ENCODE measurements around the gene SMOC2.

DNA sequence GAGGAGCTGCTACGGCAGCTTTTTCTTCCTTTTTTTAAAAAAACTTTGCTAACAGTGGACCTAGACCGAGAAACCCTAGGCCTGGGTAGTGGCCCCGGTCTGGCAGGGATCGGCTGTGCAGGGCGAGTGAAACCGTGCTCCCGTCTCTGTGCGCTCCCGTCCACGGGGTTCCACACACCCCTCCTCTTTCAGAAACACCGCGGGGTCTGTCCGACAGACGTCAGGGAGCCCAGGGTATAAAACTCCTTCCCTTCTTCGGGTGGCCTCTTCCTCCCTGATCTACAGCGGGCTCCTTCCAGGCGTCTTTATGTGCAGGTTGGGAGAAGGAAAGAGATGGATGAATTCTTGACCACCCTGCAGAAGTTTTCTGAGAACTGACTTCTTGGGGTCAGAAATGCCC, 27.1 kb upstream of the SMOC2 start:
- TF ChIP-seq, protein P1, sequence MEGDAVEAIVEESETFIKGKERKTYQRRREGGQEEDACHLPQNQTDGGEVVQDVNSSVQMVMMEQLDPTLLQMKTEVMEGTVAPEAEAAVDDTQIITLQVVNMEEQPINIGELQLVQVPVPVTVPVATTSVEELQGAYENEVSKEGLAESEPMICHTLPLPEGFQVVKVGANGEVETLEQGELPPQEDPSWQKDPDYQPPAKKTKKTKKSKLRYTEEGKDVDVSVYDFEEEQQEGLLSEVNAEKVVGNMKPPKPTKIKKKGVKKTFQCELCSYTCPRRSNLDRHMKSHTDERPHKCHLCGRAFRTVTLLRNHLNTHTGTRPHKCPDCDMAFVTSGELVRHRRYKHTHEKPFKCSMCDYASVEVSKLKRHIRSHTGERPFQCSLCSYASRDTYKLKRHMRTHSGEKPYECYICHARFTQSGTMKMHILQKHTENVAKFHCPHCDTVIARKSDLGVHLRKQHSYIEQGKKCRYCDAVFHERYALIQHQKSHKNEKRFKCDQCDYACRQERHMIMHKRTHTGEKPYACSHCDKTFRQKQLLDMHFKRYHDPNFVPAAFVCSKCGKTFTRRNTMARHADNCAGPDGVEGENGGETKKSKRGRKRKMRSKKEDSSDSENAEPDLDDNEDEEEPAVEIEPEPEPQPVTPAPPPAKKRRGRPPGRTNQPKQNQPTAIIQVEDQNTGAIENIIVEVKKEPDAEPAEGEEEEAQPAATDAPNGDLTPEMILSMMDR (IDR thresholded peaks at IDR 0.05), result no peak
- TF ChIP-seq POLR2A (IDR thresholded peaks at IDR 0.05), result no peak
